Stimulated activated CD4-positive, alpha-beta T cell treated with anti-CD3 and anti-CD28 coated beads, Interleukin-2, amount 100 ng/mL, for 24 hours (primary cell): ENCODE measurements around the gene VMAC.

Experiments
- DNase-seq, 2 donors: peaks; one replicate each; pipeline ENCODE4 v3.0.0-alpha.2; 2020

VMAC gene

GRCh38 chr19:5905114-5905778, 574 bp downstream of the VMAC start:
- DNase-seq: no peak

DNA sequence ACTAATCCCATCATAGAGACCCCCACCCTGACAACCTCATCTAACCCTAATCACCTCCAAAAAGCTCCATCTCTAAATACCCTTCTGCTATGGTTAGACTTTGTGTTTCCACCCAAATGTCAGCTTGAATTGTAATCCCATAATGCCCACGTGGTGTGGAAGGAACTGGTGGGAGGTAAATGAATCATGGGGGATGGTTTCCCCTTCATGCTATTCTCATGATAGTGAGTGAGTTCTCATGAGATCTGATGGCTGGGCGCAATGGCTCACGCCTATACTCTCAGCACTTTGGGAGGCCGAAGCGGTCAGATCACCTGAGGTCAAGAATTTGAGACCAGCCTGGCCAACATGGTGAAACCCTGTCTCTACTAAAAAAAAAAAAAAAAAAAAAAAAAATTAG, 2.6 kb downstream of the VMAC start:
- DNase-seq: peak in 1 of 2 donors; percentile 31

DNA sequence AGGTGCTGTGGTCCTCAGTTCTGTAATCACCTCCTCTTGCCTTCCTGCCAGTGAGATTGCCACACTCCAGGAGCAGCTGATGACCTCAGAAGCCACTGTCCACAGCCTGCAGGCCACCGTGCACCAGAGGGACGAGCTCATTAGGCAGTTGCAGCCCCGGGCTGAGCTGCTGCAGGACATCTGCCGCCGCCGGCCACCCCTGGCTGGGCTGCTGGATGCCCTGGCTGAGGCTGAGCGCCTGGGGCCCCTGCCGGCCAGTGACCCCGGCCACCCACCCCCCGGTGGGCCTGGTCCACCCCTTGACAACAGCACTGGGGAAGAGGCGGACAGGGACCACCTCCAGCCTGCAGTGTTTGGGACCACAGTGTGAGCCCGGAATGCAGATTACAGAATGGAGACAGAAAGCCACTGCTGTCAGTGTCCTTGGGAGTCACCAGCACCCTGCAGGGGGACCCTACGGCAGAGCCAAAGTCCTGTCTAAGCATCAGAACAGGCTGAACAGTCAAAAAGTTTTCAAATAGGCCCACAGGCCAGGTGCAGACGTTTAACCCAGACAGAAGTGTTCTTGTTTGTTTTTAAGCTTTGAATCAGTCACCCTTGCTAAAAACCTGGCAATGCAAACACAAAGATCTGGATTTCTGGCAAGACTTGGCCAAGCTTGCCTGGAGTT, 4.2 kb downstream of the VMAC start:
- DNase-seq: no peak

GRCh38 chr19:5910638-5910907, 5.9 kb downstream of the VMAC start:
- no peak for DNase-seq

DNA sequence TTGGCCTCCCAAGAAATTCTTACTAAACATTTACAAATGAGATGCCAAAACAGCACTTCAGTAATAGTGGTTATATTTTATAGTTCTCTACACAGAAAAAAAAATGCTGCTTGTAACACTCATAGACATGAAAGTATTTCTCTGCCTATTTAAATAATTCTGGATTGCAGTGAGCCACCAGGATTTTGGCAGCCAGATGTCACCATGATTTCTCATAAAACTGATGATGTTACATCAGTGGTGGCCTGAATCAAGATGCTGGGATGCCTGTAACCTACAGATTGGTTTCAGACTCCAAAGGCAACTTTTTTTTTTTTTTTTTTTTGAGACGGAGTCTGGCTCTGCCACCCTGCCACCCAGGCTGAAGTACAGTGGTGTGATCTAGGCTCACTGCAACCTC, 6.7 kb downstream of the VMAC start:
- no peak for DNase-seq

DNA sequence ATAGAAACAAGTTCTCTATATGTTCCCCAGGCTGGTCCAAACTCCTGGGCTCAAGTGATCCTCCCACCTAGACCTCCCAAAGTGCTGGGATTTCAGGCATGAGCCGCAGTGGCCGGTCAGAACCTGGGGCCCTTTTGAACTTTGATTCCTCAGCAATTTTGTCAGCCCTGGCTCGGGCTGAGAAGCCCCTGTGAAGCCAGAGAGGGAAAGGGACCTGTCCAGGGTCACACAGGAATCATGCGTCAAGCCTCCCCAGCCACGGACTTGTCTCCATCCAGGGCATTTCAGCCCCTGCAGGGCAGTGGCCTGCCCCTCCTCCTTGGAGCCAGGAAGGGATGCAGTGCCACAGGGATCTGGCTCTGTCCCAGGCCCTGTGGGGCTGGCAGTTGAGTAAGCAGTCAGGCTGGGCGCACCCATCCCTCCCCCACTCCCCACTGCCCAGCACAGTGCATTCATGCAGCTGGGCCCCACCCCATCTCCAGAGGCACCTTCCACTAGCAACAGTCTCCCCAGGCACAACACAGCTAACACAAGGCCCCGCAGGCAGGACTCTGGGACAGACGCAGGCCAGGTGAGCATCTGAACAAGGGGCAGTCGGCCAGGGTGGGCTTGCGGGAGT, 9.2 kb downstream of the VMAC start, which contains the start of gene CAPS:
CAPS (plus strand) TSS at position 516 of the 619 bp plus-strand sequence. CDS start 153 bp downstream, outside the sequence.
- DNase-seq: no peak

- no peak for DNase-seq
Measured at GRCh38 chr19:5914358-5914774, 9.7 kb downstream of the VMAC start.

- DNase-seq: no peak
Measured at GRCh38 chr19:5914946-5915781, 10.5 kb downstream of the VMAC start.

- DNase-seq: no peak
Measured at GRCh38 chr19:5915782-5916165, 11.1 kb downstream of the VMAC start.

- DNase-seq: no peak
Measured at GRCh38 chr19:5916181-5916708, 11.6 kb downstream of the VMAC start.

DNA sequence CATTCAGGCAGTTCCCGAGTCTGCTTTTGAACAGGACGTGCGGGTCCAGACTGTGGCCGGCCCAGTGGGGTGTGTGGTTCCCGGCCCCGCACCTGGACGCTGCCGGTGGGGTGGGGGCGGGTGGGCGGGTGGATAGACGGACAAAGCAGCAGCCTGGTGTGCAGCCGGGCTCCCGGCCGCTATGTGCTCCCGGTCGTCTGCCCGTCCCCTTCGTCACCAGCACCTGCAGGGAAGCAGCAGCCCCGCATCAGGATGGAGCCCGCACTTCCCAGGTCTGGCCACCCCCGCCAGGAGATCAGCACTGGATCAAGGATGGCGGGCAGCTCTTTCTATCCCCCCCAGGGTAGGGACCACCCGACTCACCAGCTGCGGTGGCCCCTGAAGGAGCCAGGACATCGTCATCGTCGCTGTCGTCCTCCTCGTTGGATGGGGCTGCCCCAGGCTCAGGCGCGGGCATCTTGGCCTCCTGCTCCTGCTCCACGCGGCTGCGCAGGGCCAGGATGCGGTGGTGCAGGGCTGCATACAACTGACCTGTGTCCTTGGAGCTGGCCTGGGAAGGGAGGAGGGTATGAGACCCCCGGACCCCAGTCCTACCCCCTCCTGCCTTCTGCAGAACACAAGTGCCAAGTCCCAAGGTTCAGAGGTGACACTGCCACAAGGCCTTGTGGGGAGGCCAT, 12.9 kb downstream of the VMAC start:
- DNase-seq: no peak

DNA sequence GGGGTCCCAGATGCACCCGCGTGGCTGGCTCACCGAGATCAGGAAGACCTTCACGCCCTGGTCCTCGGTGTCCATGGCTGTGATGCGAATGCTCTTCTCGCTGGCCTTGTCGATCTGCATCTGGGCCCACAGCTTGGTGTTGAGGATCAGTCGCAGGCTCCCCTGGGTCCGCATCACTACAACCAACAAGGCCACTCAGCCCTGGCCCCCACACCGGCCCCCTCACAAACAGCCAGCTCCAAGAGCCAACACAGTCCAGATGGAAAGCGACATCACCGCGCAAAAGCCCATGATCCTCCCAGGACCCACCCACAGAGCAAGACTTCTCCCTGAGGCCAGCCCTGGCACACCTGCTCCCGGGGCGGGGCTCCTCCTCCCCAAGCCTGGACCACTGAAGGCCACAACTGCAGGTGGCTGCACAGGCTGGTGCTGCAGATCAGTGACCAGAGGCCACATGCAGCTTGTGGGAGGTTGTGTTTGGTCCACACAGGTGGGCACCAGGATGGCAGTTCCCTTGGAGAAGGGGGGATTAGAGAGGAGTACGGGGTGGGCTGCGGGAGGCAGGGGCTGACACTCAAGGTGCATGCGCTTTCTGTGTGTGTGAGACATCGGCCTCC, 13.9 kb downstream of the VMAC start:
- DNase-seq: no peak

GRCh38 chr19:5921516-5922160, 17.0 kb downstream of the VMAC start:
- no peak for DNase-seq

DNA sequence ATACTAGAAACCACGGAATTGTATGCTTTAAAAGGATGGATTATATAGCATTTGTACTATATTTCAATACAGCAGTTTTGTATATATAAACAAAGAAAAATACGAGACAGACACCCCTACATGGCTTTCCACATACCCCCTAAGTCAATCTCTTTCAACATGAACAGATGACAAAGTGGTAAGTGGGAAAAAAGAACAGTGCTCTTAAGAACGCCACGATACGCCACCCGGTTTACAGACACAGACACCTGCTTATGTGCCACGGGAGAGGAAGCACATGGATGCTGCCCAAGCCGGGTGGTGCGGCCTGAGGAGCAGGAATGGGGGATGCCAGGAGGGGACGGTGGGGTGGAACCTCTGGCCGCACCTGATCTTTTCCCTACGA, 17.5 kb downstream of the VMAC start:
- DNase-seq: no peak

DNA sequence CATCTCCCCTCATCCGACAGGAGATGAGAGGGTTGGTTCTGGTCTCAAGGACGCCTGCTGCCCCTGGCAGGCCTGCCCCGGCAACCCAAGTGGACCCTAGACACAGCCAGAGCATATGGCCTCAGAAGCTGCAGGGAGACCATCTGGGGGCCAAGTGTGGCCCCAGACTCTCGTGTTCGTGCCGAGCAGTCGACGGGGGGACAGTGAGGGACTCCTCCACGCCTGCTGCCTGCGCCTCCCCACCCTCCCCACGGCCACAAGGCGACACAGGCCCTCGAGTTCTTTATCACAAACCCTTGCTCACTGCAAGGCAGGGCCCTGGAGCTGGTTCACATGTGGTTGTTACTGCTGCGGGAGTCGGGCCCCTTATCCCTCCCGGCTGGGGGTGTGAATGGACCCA, 18.7 kb downstream of the VMAC start:
- DNase-seq: no peak

GRCh38 chr19:5925830-5926427, 21.3 kb downstream of the VMAC start:
- no peak for DNase-seq

DNA sequence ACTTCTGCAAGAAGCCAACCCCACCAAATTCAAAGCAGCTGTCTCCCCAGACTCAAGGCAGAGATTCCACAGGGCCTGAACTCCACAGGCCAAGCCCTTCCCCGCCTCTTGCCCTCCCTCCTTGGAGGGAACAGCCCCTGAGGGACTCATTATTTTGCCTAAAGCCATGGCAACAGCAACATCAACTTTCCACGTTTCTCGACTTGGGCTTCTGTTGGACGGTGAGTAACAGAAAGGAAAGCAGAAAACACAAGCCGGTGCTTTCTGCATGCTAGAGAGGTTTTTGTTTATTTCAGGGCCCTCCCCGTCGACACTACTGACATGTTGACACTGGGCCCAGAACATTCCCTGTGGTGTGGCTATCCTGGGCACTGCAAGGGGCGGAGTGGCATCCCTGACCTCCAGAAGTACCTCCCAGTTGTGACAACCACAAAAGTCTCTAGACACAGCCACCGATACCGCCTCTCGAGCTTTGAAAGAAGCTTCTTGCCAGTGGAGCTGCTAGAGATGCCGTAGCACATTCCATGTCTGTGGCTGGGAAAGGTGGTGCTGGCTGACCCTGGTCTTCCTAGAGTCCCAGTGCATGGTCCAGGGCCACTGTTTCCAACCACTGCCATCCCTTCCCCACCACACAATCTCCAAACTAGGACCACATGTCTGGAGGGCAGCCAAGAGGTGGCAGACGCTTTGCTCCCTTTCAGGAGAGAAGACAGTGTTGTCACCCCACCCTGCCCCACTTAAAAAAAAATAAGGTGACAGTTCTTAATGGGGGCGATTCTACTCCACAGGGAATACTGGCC, 22.2 kb downstream of the VMAC start:
- no peak for DNase-seq

GRCh38 chr19:5927441-5927821, 22.8 kb downstream of the VMAC start:
- DNase-seq: no peak

DNA sequence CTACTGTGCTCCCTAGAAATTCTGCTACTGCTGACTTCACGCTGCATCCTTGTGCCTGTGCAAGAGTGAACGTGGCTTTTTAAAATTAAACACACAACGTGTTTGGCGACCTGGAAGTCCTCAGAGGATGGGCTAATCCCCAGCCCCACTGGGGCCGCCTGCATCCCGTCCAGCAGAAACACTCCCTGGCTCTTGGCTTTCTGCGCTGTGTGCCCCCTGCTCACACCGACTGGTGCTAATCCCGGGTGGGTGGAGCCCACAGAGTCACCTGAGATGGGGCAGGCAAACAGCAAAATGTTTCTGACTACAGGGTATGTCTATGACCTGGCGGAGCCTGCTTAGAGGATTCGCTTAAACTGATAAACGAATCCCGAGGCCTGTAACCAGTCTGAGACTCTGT, 24.5 kb downstream of the VMAC start:
- DNase-seq: no peak

GRCh38 chr19:5929625-5930024, 25.0 kb downstream of the VMAC start:
- DNase-seq: no peak

GRCh38 chr19:5931251-5931650, 26.6 kb downstream of the VMAC start:
- no peak for DNase-seq
